HepG2 (cell line): Measurements from ENCODE around the gene TPX2. TPM values are rescaled to one million over a fixed set of nuclear protein-coding genes. Genes with fewer than 3 reads are reported as not detected.

Experiments used
- ATAC-seq: fragments of 200-7000 bp; cut with Tn5 transposase; 3 replicates; pipeline ENCODE4 v1.9.1; 2020; ENCODE audit warnings: mild to moderate bottlenecking, moderate library complexity
- BruUV-seq: library from RNA; stranded (reverse); fragments of 400-500 nt; replicated peaks from 2 replicates; lab custom pipeline; 2021; lab: Mats Ljungman, UMichigan
- CTCF ChIA-PET: fragments of 300-600 bp; formaldehyde crosslinking; extraction: SDS; loops from one replicate; lab custom pipeline; 2021; ENCODE audit warnings: low total read pairs, inconsistent platforms, low intra/inter-chr PET ratio; lab: Yijun Ruan, JAX
- POLR2A ChIA-PET: fragments of 350-600 bp; sonication (Branson Sonifier 250); formaldehyde crosslinking; loops from one replicate; lab custom pipeline; 2020; ENCODE audit warnings: antibody characterized with exemption, inconsistent platforms; lab: Yijun Ruan, JAX
- DNase-seq: peaks from one replicate; pipeline ENCODE4 v3.0.0-alpha.2; 2015; ENCODE audit warnings: low spot score
- FAIRE-seq: peaks from 3 replicates; lab custom pipeline; 2011; peaks lifted over from hg19 to GRCh38; lab: Jason Lieb, UNC
- H2AFZ ChIP-seq: one replicate; pipeline ENCODE4 v1.6.1; 2011; ENCODE audit warnings: low read length, inconsistent platforms
- H3K27ac ChIP-seq: fragments of 300-600 bp; 3 replicates; pipeline ENCODE4 v1.8.0; 2011; ENCODE audit warnings: mixed run types, mild to moderate bottlenecking, mixed read lengths, low read length, inconsistent platforms; ENCODE audit not compliant: insufficient read depth; ENCODE audit errors: extremely low read length
- H3K27me3 ChIP-seq, 2 experiments: fragments of 200-600 bp in 1 of 2; 2 replicates in 1 of 2; 3 replicates in 1 of 2; pipeline versions ENCODE4 v1.6.0 to v1.8.0; 2011; ENCODE audit warnings: low read length in 2 of 2, mild to moderate bottlenecking in 2 of 2, moderate library complexity in 2 of 2, inconsistent platforms in 1 of 2; ENCODE audit not compliant: insufficient read depth in 2 of 2, control insufficient read depth in 1 of 2
- H3K36me3 ChIP-seq, 2 experiments: fragments of 200-600 bp in 1 of 2; replicated peaks in 1 of 2; 2 replicates in 1 of 2; 3 replicates in 1 of 2; pipeline versions ENCODE4 v1.5.1 to v1.8.0; 2011; ENCODE audit warnings: low read length in 2 of 2, inconsistent platforms in 1 of 2; ENCODE audit not compliant: insufficient read depth in 2 of 2, control insufficient read depth in 1 of 2
- H3K4me1 ChIP-seq: 2 replicates; pipeline ENCODE4 v1.5.1; 2012; ENCODE audit warnings: low read length, inconsistent platforms; ENCODE audit not compliant: insufficient read depth
- H3K4me2 ChIP-seq: 2 replicates; pipeline ENCODE4 v1.6.0; 2011; ENCODE audit warnings: low read depth, low read length, inconsistent platforms
- H3K4me3 ChIP-seq, 3 experiments: fragments of 200-600 bp in 1 of 3; sonication (generic), shearing (Covaris generic) in 1 of 3; replicated peaks in 1 of 3; 2 replicates each; pipeline ENCODE4 v1.5.1; 2011 to 2016; ENCODE audit warnings: low read length in 3 of 3, inconsistent platforms in 2 of 3, low read depth in 2 of 3, mild to moderate bottlenecking in 2 of 3, control low read depth in 1 of 3, mixed read lengths in 1 of 3; ENCODE audit not compliant: insufficient read depth in 1 of 3
- H3K79me2 ChIP-seq: one replicate; pipeline ENCODE4 v1.6.1; 2011; ENCODE audit warnings: low read length, inconsistent platforms; ENCODE audit not compliant: insufficient read depth
- H3K9ac ChIP-seq: 2 replicates; pipeline ENCODE4 v1.6.0; 2011; ENCODE audit warnings: mild to moderate bottlenecking, low read depth, low read length, inconsistent platforms; ENCODE audit not compliant: insufficient read depth
- H3K9me3 ChIP-seq: 2 replicates; pipeline ENCODE4 v1.5.1; 2012; ENCODE audit warnings: mild to moderate bottlenecking, low read length
- H4K20me1 ChIP-seq: 2 replicates; pipeline ENCODE4 v1.6.0; 2011; ENCODE audit warnings: inconsistent platforms, mild to moderate bottlenecking, low read length, moderate library complexity; ENCODE audit not compliant: insufficient read depth
- AGO2 ChIP-seq: fragments of 200-400 bp; formaldehyde crosslinking; optimal IDR thresholded peaks from 2 replicates; pipeline ENCODE3; 2017; ENCODE audit warnings: mild to moderate bottlenecking, low read depth, low read length, moderate library complexity
- ATF2 ChIP-seq: sonication (generic); formaldehyde crosslinking; IDR thresholded peaks from 2 replicates; pipeline ENCODE4 v1.4.0; 2020; ENCODE audit warnings: missing genetic modification reagents
- RAD21 ChIP-seq: fragments of 450-650 bp; formaldehyde crosslinking; IDR thresholded peaks from 2 replicates; pipeline ENCODE4 v1.5.0; 2020; ENCODE audit warnings: mild to moderate bottlenecking
- ZNF121 ChIP-seq: sonication (generic); formaldehyde crosslinking; IDR thresholded peaks from 2 replicates; pipeline ENCODE4 v1.5.0; 2020; ENCODE audit warnings: mild to moderate bottlenecking, missing genetic modification reagents
- ZNF274 ChIP-seq: sonication (generic); formaldehyde crosslinking; IDR thresholded peaks from 2 replicates; pipeline ENCODE4 v1.5.1; 2020; ENCODE audit warnings: mild to moderate bottlenecking, missing genetic modification reagents
- ZNF44 ChIP-seq: sonication (generic); formaldehyde crosslinking; IDR thresholded peaks from 2 replicates; pipeline ENCODE4 v1.5.1; 2020; ENCODE audit warnings: mild to moderate bottlenecking, missing genetic modification reagents
- ZNF468 ChIP-seq: sonication (generic); formaldehyde crosslinking; IDR thresholded peaks from 2 replicates; pipeline ENCODE4 v1.8.0; 2022; ENCODE audit warnings: mild to moderate bottlenecking, moderate library complexity, missing genetic modification reagents
- ZNF496 ChIP-seq: sonication (generic); formaldehyde crosslinking; IDR thresholded peaks from 2 replicates; pipeline ENCODE4 v1.8.1; 2023; ENCODE audit warnings: mild to moderate bottlenecking, moderate library complexity, missing genetic modification reagents; ENCODE audit not compliant: insufficient replicate concordance
- ZNF503 ChIP-seq: sonication (generic); formaldehyde crosslinking; IDR thresholded peaks from 2 replicates; pipeline ENCODE4 v1.4.0; 2020; ENCODE audit warnings: missing genetic modification reagents
- ZNF644 ChIP-seq: IDR thresholded peaks from 2 replicates; pipeline ENCODE4 v1.6.1; 2016; ENCODE audit warnings: low read depth
- WGBS: methylation state at CpG from one replicate; pipeline ENCODE4 v1.1.6; 2017; ENCODE audit warnings: low lambda C conversion rate; 5-methylcytosine and 5-hydroxymethylcytosine counted together
- in situ Hi-C: cut with HindIII; loops from 2 replicates; pipeline ENCODE4 v1.10.0; 2017; ENCODE audit warnings: low pct_unique_long_range_greater_than_20kb; ENCODE audit not compliant: extremely low pct_ligation_motif_present
- intact Hi-C: fragments of 100-400 bp; cut with micrococcal nuclease; formaldehyde crosslinking; loops from one replicate; pipeline ENCODE4 v1.10.0; 2022; ENCODE audit not compliant: unreplicated experiment
- polyA plus RNA-seq, 8 experiments: library from polyadenylated mRNA; depleted of rRNA in 3 of 8; stranded (reverse) in 7 of 8; unstranded in 1 of 8; fragments of >200 nt; fragmentation: Illumina TruSeq in 4 of 8; extraction: Trizol in 4 of 8; gene quantifications; 2 replicates each; pipeline versions ENCODE4 v1.2.1 to v1.2.3, GENCODE V29; 2011 to 2016; ENCODE audit warnings: low read depth in 4 of 8, missing spikeins in 1 of 8, mixed read lengths in 1 of 8; ENCODE audit not compliant: insufficient read depth in 1 of 8
- total RNA-seq, 5 experiments: library from RNA; depleted of rRNA; stranded (reverse); fragments of >200 nt; fragmentation: Illumina TruSeq; extraction: Trizol; gene quantifications; 2 replicates each; pipeline ENCODE4 v1.2.3, GENCODE V29; 2016; ENCODE audit warnings: low read depth in 1 of 5
- TF ChIP-seq, protein P1 (sequence below): sonication (generic); formaldehyde crosslinking; IDR thresholded peaks from 2 replicates; pipeline ENCODE4 v1.4.0; 2020; ENCODE audit warnings: missing genetic modification reagents; ENCODE audit errors: not compliant biosample characterization
- TF ChIP-seq, protein P2 (sequence below): sonication (generic); formaldehyde crosslinking; IDR thresholded peaks from 2 replicates; pipeline ENCODE4 v1.8.1; 2023; ENCODE audit warnings: mild to moderate bottlenecking, missing genetic modification reagents

Gene TPX2
- total and polyA plus RNA-seq, 2 of the 13 experiments (the other 11 are each of a cell fraction or from before 2014, with no cell fraction given), result 34.3 to 124 TPM

- TF ChIP-seq, protein P1, sequence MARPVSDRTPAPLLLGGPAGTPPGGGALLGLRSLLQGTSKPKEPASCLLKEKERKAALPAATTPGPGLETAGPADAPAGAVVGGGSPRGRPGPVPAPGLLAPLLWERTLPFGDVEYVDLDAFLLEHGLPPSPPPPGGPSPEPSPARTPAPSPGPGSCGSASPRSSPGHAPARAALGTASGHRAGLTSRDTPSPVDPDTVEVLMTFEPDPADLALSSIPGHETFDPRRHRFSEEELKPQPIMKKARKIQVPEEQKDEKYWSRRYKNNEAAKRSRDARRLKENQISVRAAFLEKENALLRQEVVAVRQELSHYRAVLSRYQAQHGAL (CRISPR knock-in tag), result peak; percentile 81
- peak; percentile 67 for TF ChIP-seq ZNF274 (CRISPR knock-in tag)
Observed at GRCh38 chr20:31738729-31739549, at the start of gene TPX2 (continued).

GRCh38 chr20:31690124-31690666, 48.9 kb upstream of the TPX2 start:
- TF ChIP-seq ATF2 (CRISPR knock-in tag), result no peak
- TF ChIP-seq ZNF468, result no peak
- TF ChIP-seq ZNF44 (CRISPR knock-in tag), result no peak
- no peak for TF ChIP-seq RAD21 (CRISPR knock-in tag)
- TF ChIP-seq, protein P2, sequence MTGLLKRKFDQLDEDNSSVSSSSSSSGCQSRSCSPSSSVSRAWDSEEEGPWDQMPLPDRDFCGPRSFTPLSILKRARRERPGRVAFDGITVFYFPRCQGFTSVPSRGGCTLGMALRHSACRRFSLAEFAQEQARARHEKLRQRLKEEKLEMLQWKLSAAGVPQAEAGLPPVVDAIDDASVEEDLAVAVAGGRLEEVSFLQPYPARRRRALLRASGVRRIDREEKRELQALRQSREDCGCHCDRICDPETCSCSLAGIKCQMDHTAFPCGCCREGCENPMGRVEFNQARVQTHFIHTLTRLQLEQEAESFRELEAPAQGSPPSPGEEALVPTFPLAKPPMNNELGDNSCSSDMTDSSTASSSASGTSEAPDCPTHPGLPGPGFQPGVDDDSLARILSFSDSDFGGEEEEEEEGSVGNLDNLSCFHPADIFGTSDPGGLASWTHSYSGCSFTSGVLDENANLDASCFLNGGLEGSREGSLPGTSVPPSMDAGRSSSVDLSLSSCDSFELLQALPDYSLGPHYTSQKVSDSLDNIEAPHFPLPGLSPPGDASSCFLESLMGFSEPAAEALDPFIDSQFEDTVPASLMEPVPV, result 0 out of 2 replicates have a peak, but pooled peaks have one; percentile 9
- TF ChIP-seq ZNF644 (CRISPR knock-in tag), result no peak
- no peak for TF ChIP-seq ZNF503 (CRISPR knock-in tag)
- TF ChIP-seq ZNF121, result peak; percentile 78
- TF ChIP-seq ZNF496, result no peak
- peak; percentile 37 for TF ChIP-seq AGO2
- Histone ChIP-seq H3K79me2 (peaks cover 92% of the 10 kb centered on the region), H3K27me3 (no peaks in the 10 kb centered on the region), H2AFZ (no peak overlapping the region), H3K4me2 (no peak overlapping the region), H3K4me3 (no peak overlapping the region), H3K4me1 (peaks cover 67% of the 10 kb centered on the region), H3K9ac (no peak overlapping the region), H3K27ac (no peak overlapping the region), H4K20me1 (peaks cover 10% of the 10 kb centered on the region; the same call in 1 of the 2 replicates), H3K36me3 (peaks cover 55 to 85% of the 10 kb centered on the region in 2 experiments), H3K9me3 (no peaks in the 10 kb centered on the region)
- intact Hi-C loops (no loop called here), in situ Hi-C loops (no loop called here)
- ATAC-seq, result no peak
- FAIRE-seq, result no peak
- ChIA-PET CTCF (no interaction called here), POLR2A (interaction anchor here (1.1 to 28.1 kb wide), 4 partner anchors 11 to 56 kb away, joined by 3 to 2822 read pairs (median 22); partner anchors contain the start of gene BCL2L1)
- 98% methylated on average over 3 of the region's 3 CpGs for WGBS
- no TSS peak for BruUV-seq
- DNase-seq, result no peak
